Left ventricle myocardium inferior (tissue), 1 donor: Measurements from ENCODE around the gene MND1. TPM values are rescaled to one million over a fixed set of nuclear protein-coding genes. Genes with fewer than 3 reads are reported as not detected.

Experiments used
- DNase-seq: peaks from one replicate; pipeline ENCODE4 v3.0.0-alpha.2; 2020
- H3K27ac ChIP-seq: fragments of 200-600 bp; replicated peaks from 2 replicates; pipeline ENCODE4 v1.8.0; 2021
- H3K27me3 ChIP-seq: fragments of 200-600 bp; 2 replicates; pipeline ENCODE4 v1.8.0; 2021; ENCODE audit warnings: low read depth
- H3K36me3 ChIP-seq: fragments of 200-600 bp; 2 replicates; pipeline ENCODE4 v1.8.0; 2021
- H3K4me1 ChIP-seq: fragments of 200-600 bp; 2 replicates; pipeline ENCODE4 v1.8.0; 2021
- H3K4me3 ChIP-seq: fragments of 200-600 bp; 2 replicates; pipeline ENCODE4 v1.8.0; 2021; ENCODE audit warnings: mild to moderate bottlenecking, moderate library complexity
- H3K9me3 ChIP-seq: fragments of 200-600 bp; replicated peaks from 2 replicates; pipeline ENCODE4 v1.8.0; 2021
- CTCF ChIP-seq: fragments of 200-600 bp; IDR thresholded peaks from 2 replicates; pipeline ENCODE4 v1.8.0; 2021; ENCODE audit warnings: antibody characterized with exemption, mild to moderate bottlenecking, borderline replicate concordance
- intact Hi-C: fragments of 100-400 bp; cut with micrococcal nuclease; formaldehyde crosslinking; loops from one replicate; pipeline ENCODE4 v1.11.0; 2022
- long read RNA-seq: library from polyadenylated mRNA; unstranded; transcript quantifications from one replicate; pipeline ENCODE4 v2.0.0, GENCODE V29; 2021
- total RNA-seq: library from RNA; stranded (reverse); fragmentation: NEBNext Ultra II Directional; extraction: Animal tissue kit (Norgen Biotek cat#: 25700); gene quantifications from one replicate; pipeline ENCODE4 v1.2.1, GENCODE V29; 2021
- donor health status: DM: no; HTN: yes; CAD: no; lungs with severe emphysema.

MND1 gene, protein sequence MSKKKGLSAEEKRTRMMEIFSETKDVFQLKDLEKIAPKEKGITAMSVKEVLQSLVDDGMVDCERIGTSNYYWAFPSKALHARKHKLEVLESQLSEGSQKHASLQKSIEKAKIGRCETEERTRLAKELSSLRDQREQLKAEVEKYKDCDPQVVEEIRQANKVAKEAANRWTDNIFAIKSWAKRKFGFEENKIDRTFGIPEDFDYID
- 0.38 TPM for total RNA-seq
- long read RNA-seq = 0 reads

GRCh38 chr4:153344131-153345011 lies at the start of gene MND1:
MND1 (plus strand) TSS chr4:153344688; CDS start chr4:153344738, 50 bp downstream.
- Histone ChIP-seq H3K9me3 (no peaks in the 10 kb centered on the region), H3K27ac (no peak within 1 kb of the TSS), H3K36me3 (peaks cover 4% of the 10 kb centered on the region), H3K4me1 (peaks cover 23% of the 10 kb centered on the region), H3K4me3 (peak within 1 kb of the TSS; percentile 81), H3K27me3 (no peaks in the 10 kb centered on the region)
- peak; percentile 98 for TF ChIP-seq CTCF
- intact Hi-C loops = loop anchor here (5.0 kb wide), 1 partner anchor 233 kb away; no protein-coding TSS in a partner anchor
- peak; percentile 82 for DNase-seq

DNA sequence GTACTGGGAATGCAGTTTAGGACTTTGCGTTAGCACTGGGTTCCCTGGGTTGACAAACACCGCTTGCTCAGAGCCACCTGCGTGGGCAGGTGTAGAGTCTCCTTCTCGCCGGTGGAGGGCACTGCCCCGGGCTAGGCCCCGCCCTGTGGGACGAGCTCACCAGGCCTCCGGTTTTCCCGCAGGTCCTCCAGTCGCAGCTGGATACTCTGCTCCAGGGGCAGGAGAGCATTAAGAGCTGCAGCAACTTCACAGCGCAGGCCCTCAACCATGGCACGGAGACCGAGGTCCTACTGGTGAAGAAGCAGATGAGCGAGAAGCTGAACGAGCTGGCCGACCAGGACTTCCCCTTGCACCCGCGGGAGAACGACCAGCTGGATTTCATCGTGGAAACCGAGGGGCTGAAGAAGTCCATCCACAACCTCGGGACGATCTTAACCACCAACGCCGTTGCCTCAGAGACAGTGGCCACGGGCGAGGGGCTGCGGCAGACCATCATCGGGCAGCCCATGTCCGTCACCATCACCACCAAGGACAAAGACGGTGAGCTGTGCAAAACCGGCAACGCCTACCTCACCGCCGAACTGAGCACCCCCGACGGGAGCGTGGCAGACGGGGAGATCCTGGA lies 49.2 kb upstream of the MND1 start:
- H3K9me3 ChIP-seq = peaks cover 11% of the 10 kb centered on the region
- H3K27me3 ChIP-seq = no peaks in the 10 kb centered on the region
- DNase-seq = no peak
- peaks cover 49% of the 10 kb centered on the region for H3K36me3 ChIP-seq
- no peak overlapping the region for H3K27ac ChIP-seq
- no peak overlapping the region for H3K4me3 ChIP-seq
- no peak for TF ChIP-seq CTCF
- intact Hi-C loops = no loop called here
- peaks cover 30% of the 10 kb centered on the region for H3K4me1 ChIP-seq

GRCh38 chr4:153296040-153296823 lies 48.3 kb upstream of the MND1 start:
- Histone ChIP-seq H3K4me1 (peaks cover 30% of the 10 kb centered on the region), H3K27me3 (no peaks in the 10 kb centered on the region), H3K36me3 (peaks cover 57% of the 10 kb centered on the region), H3K4me3 (no peak overlapping the region), H3K9me3 (peaks cover 11% of the 10 kb centered on the region), H3K27ac (no peak overlapping the region)
- no peak for DNase-seq
- intact Hi-C loops = no loop called here
- no peak for TF ChIP-seq CTCF

GRCh38 chr4:153297116-153297515 lies 47.4 kb upstream of the MND1 start:
- H3K27me3 ChIP-seq = no peaks in the 10 kb centered on the region
- no peak for DNase-seq
- H3K9me3 ChIP-seq = peaks cover 11% of the 10 kb centered on the region
- intact Hi-C loops = no loop called here
- no peak overlapping the region for H3K4me3 ChIP-seq
- no peak for TF ChIP-seq CTCF
- H3K27ac ChIP-seq = no peak overlapping the region
- peaks cover 63% of the 10 kb centered on the region for H3K36me3 ChIP-seq
- H3K4me1 ChIP-seq = peaks cover 30% of the 10 kb centered on the region

GRCh38 chr4:153310793-153311192 lies 33.7 kb upstream of the MND1 start:
- intact Hi-C loops = no loop called here
- H3K27ac ChIP-seq = no peak overlapping the region
- TF ChIP-seq CTCF = no peak
- H3K27me3 ChIP-seq = no peaks in the 10 kb centered on the region
- H3K36me3 ChIP-seq = peaks cover 5% of the 10 kb centered on the region
- no peak overlapping the region for H3K4me3 ChIP-seq
- no peaks in the 10 kb centered on the region for H3K9me3 ChIP-seq
- DNase-seq = no peak
- H3K4me1 ChIP-seq = peaks cover 9% of the 10 kb centered on the region
